Neural cell (in vitro differentiated cells): ENCODE data around the gene CEBPB. TPM values are rescaled to one million over a fixed set of nuclear protein-coding genes. Genes with fewer than 3 reads are reported as not detected.

Source experiments
- H2AFZ ChIP-seq: fragments of 200-600, 300-800 bp; sonication (generic), shearing (Covaris generic); 2 replicates; pipeline ENCODE4 v1.6.0; 2014; ENCODE audit warnings: low read depth, mild to moderate bottlenecking, antibody characterized with exemption, low read length, moderate library complexity
- H3F3A ChIP-seq: fragments of 200-600 bp; shearing (Covaris generic); 2 replicates; pipeline ENCODE4 v1.6.1; 2016; ENCODE audit warnings: mild to moderate bottlenecking, moderate library complexity, mixed read lengths, antibody characterized with exemption, low read length; ENCODE audit not compliant: insufficient read depth, poor library complexity, severe bottlenecking
- H3K27ac ChIP-seq: fragments of 200-600, 300-800 bp; sonication (generic), shearing (Covaris generic); 2 replicates; pipeline ENCODE4 v1.5.1; 2014; ENCODE audit warnings: mild to moderate bottlenecking, low read length, moderate library complexity
- H3K27me3 ChIP-seq: fragments of 300-800, 200-600 bp; sonication (generic), shearing (Covaris generic); 2 replicates; pipeline ENCODE4 v1.6.0; 2014; ENCODE audit warnings: mild to moderate bottlenecking, low read depth, low read length, moderate library complexity; ENCODE audit not compliant: insufficient read depth
- H3K36me3 ChIP-seq: fragments of 300-800, 200-600 bp; sonication (generic), shearing (Covaris generic); 2 replicates; pipeline ENCODE4 v1.5.1; 2014; ENCODE audit warnings: mild to moderate bottlenecking, antibody characterized with exemption, low read length, moderate library complexity; ENCODE audit not compliant: insufficient read depth
- H3K4me2 ChIP-seq: fragments of 300-800, 200-600 bp; sonication (generic), shearing (Covaris generic); 2 replicates; pipeline ENCODE4 v1.6.0; 2014; ENCODE audit warnings: mild to moderate bottlenecking, low read length
- H3K4me3 ChIP-seq: fragments of 300-800, 200-600 bp; sonication (generic), shearing (Covaris generic); 2 replicates; pipeline ENCODE4 v1.5.1; 2014; ENCODE audit warnings: mild to moderate bottlenecking, low read length, moderate library complexity
- H3K79me2 ChIP-seq: fragments of 200-600 bp; shearing (Covaris generic); replicated peaks from 2 replicates; pipeline ENCODE4 v1.6.0; 2014; ENCODE audit warnings: mild to moderate bottlenecking, low read length, moderate library complexity; ENCODE audit not compliant: insufficient read depth
- H3K9ac ChIP-seq: fragments of 300-800, 200-600 bp; sonication (generic), shearing (Covaris generic); 2 replicates; pipeline ENCODE4 v1.6.1; 2016; ENCODE audit warnings: mild to moderate bottlenecking, low read length, mixed read lengths
- H3K9me2 ChIP-seq: fragments of 200-600 bp; shearing (Covaris generic); 2 replicates; pipeline ENCODE4 v1.6.1; 2016; ENCODE audit warnings: mild to moderate bottlenecking, low read length, mixed read lengths; ENCODE audit not compliant: insufficient read depth
- H3K9me3 ChIP-seq: fragments of 200-600, 300-800 bp; sonication (generic), shearing (Covaris generic); 2 replicates; pipeline ENCODE4 v1.6.1; 2016; ENCODE audit warnings: mild to moderate bottlenecking, mixed run types, low read length, moderate library complexity, mixed read lengths
- H4K20me1 ChIP-seq: fragments of 200-600 bp; shearing (Covaris generic); 2 replicates; pipeline ENCODE4 v1.6.1; 2016; ENCODE audit warnings: mild to moderate bottlenecking, mixed run types; ENCODE audit not compliant: insufficient read depth
- CTCF ChIP-seq: fragments of 450-650 bp; IDR thresholded peaks from 2 replicates; pipeline ENCODE4 v1.5.1; 2014; ENCODE audit warnings: antibody characterized with exemption, mild to moderate bottlenecking, moderate library complexity; ENCODE audit not compliant: poor library complexity, severe bottlenecking
- EP300 ChIP-seq: fragments of 450-650 bp; conservative IDR thresholded peaks from 2 replicates; pipeline ENCODE4 v1.6.1; 2014; ENCODE audit warnings: antibody characterized with exemption, mild to moderate bottlenecking, moderate library complexity; ENCODE audit not compliant: poor library complexity, severe bottlenecking
- EZH2 ChIP-seq: fragments of 200-600, 300-800 bp; shearing (Covaris generic), sonication (generic); IDR thresholded peaks from 2 replicates; pipeline ENCODE4 v1.6.1; 2014; ENCODE audit warnings: antibody characterized with exemption, low read length, borderline replicate concordance, mild to moderate bottlenecking; ENCODE audit not compliant: insufficient read depth, poor library complexity, severe bottlenecking
- MXI1 ChIP-seq: fragments of 450-650 bp; conservative IDR thresholded peaks from 2 replicates; pipeline ENCODE4 v1.6.1; 2014; ENCODE audit warnings: antibody characterized with exemption, mild to moderate bottlenecking; ENCODE audit not compliant: poor library complexity, severe bottlenecking
- POLR2AphosphoS5 ChIP-seq: IDR thresholded peaks from 2 replicates; pipeline ENCODE4 v1.6.1; 2012
- RAD21 ChIP-seq: fragments of 450-650 bp; conservative IDR thresholded peaks from 2 replicates; pipeline ENCODE4 v1.6.1; 2014; ENCODE audit warnings: antibody characterized with exemption, mild to moderate bottlenecking, moderate library complexity
- REST ChIP-seq: IDR thresholded peaks from 2 replicates; pipeline ENCODE4 v1.6.1; 2012; ENCODE audit warnings: borderline replicate concordance
- SMC3 ChIP-seq: fragments of 450-650 bp; conservative IDR thresholded peaks from 2 replicates; pipeline ENCODE4 v1.6.1; 2014; ENCODE audit warnings: antibody characterized with exemption, mild to moderate bottlenecking, moderate library complexity; ENCODE audit not compliant: poor library complexity
- TAF1 ChIP-seq: IDR thresholded peaks from 2 replicates; pipeline ENCODE4 v1.6.1; 2012; ENCODE audit warnings: low read depth
- polyA plus RNA-seq: library from polyadenylated mRNA; depleted of rRNA; stranded (reverse); fragments of >200 nt; gene quantifications from 2 replicates; pipeline ENCODE4 v1.2.3, GENCODE V29; 2014

The CEBPB gene
- polyA plus RNA-seq, 1 donor from 2014 or later, result 0.59 TPM

- Histone ChIP-seq H2AFZ (no peak overlapping the region), H4K20me1 (no peaks in the 10 kb centered on the region), H3K36me3 (no peaks in the 10 kb centered on the region), H3K27me3 (no peaks in the 10 kb centered on the region), H3K4me3 (no peak overlapping the region), H3K4me2 (no peak overlapping the region), H3F3A (no peaks in the 10 kb centered on the region), H3K9me2 (no peaks in the 10 kb centered on the region), H3K9ac (no peak overlapping the region), H3K9me3 (no peaks in the 10 kb centered on the region), H3K79me2 (no peaks in the 10 kb centered on the region), H3K27ac (no peak overlapping the region)
- no peak for TF ChIP-seq REST
- no peak for TF ChIP-seq EP300
- TF ChIP-seq SMC3, result no peak
- TF ChIP-seq TAF1, result no peak
- no peak for TF ChIP-seq EZH2
- TF ChIP-seq CTCF, result no peak
- TF ChIP-seq MXI1, result no peak
- TF ChIP-seq RAD21, result no peak
- no peak for TF ChIP-seq POLR2AphosphoS5
Observed at GRCh38 chr20:50232651-50233324, 42.2 kb downstream of the CEBPB start.

- no peaks in the 10 kb centered on the region for H3K9me2 ChIP-seq
- H3K9ac ChIP-seq, result no peak overlapping the region
- no peaks in the 10 kb centered on the region for H3K36me3 ChIP-seq
- H3K27ac ChIP-seq, result no peak overlapping the region
- no peak overlapping the region for H3K4me2 ChIP-seq
- no peaks in the 10 kb centered on the region for H3K27me3 ChIP-seq
- no peaks in the 10 kb centered on the region for H4K20me1 ChIP-seq
- H3K4me3 ChIP-seq, result no peak overlapping the region
- no peaks in the 10 kb centered on the region for H3K79me2 ChIP-seq
- no peaks in the 10 kb centered on the region for H3F3A ChIP-seq
- no peaks in the 10 kb centered on the region for H3K9me3 ChIP-seq
- TF ChIP-seq REST (no peak), EZH2 (no peak), EP300 (no peak), SMC3 (no peak), CTCF (no peak), MXI1 (no peak), RAD21 (no peak), TAF1 (no peak), POLR2AphosphoS5 (no peak)
- no peak overlapping the region for H2AFZ ChIP-seq
Observed at GRCh38 chr20:50233325-50234212, 42.9 kb downstream of the CEBPB start.
